Upper lobe of right lung (tissue), 1 donor: ENCODE results near the gene SPINK9. TPM values are rescaled to one million over a fixed set of nuclear protein-coding genes. Genes with fewer than 3 reads are reported as not detected.

Experiments used
- ATAC-seq: fragments of 200-7000 bp; cut with Tn5 transposase; one replicate; pipeline ENCODE4 v1.9.1; 2020; ENCODE audit warnings: mild to moderate bottlenecking, moderate library complexity
- DNase-seq: peaks from one replicate; pipeline ENCODE4 v3.0.0-alpha.2; 2020
- H3K27ac ChIP-seq: fragments of 200-600 bp; one replicate; pipeline ENCODE4 v1.8.0; 2022
- H3K27me3 ChIP-seq: fragments of 200-600 bp; one replicate; pipeline ENCODE4 v1.8.0; 2022; ENCODE audit warnings: mild to moderate bottlenecking
- H3K36me3 ChIP-seq: fragments of 200-600 bp; one replicate; pipeline ENCODE4 v1.8.0; 2022
- H3K4me1 ChIP-seq: fragments of 200-600 bp; one replicate; pipeline ENCODE4 v1.8.0; 2022
- H3K4me3 ChIP-seq: fragments of 200-600 bp; one replicate; pipeline ENCODE4 v1.8.0; 2022; ENCODE audit warnings: mild to moderate bottlenecking
- H3K9me3 ChIP-seq: fragments of 200-600 bp; one replicate; pipeline ENCODE4 v1.8.0; 2022
- CTCF ChIP-seq: fragments of 200-600 bp; IDR thresholded peaks from one replicate; pipeline ENCODE4 v1.8.0; 2022; ENCODE audit warnings: antibody characterized with exemption
- intact Hi-C: fragments of 100-400 bp; cut with DNase I; formaldehyde crosslinking; loops from one replicate; pipeline ENCODE4 v1.11.0; 2022
- total RNA-seq: library from RNA; stranded (reverse); fragmentation: NEBNext Ultra II Directional; extraction: Animal tissue kit (Norgen Biotek cat#: 25700); gene quantifications from one replicate; pipeline ENCODE4 v1.2.1, GENCODE V29; 2021
- donor health status: DM: no; HTN: yes; CAD: no; lungs with severe emphysema.

Gene SPINK9
- total RNA-seq, 1 donor from 2014 or later, result not detected

- Histone ChIP-seq H3K27ac (no peak overlapping the region), H3K4me3 (no peak overlapping the region), H3K9me3 (no peaks in the 10 kb centered on the region), H3K27me3 (no peaks in the 10 kb centered on the region), H3K36me3 (no peaks in the 10 kb centered on the region), H3K4me1 (no peaks in the 10 kb centered on the region)
- no peak for ATAC-seq
- TF ChIP-seq CTCF, result no peak
- DNase-seq, result no peak
- intact Hi-C loops, result no loop called here
These were observed 2.0 kb upstream of the SPINK9 start for GRCh38 chr5:148333262-148333849.

- H3K9me3 ChIP-seq, result no peaks in the 10 kb centered on the region
- peak; percentile 30 for ATAC-seq
- no peak for DNase-seq
- H3K4me1 ChIP-seq, result no peaks in the 10 kb centered on the region
- intact Hi-C loops, result no loop called here
- no peak overlapping the region for H3K4me3 ChIP-seq
- no peak overlapping the region for H3K27ac ChIP-seq
- H3K36me3 ChIP-seq, result no peaks in the 10 kb centered on the region
- TF ChIP-seq CTCF, result no peak
- no peaks in the 10 kb centered on the region for H3K27me3 ChIP-seq
These were observed 1.5 kb downstream of the SPINK9 start for GRCh38 chr5:148336704-148337435.

GRCh38 chr5:148342371-148343045, 7.1 kb downstream of the SPINK9 start:
- no peak for TF ChIP-seq CTCF
- Histone ChIP-seq H3K4me3 (no peak overlapping the region), H3K36me3 (no peaks in the 10 kb centered on the region), H3K4me1 (no peaks in the 10 kb centered on the region), H3K27me3 (no peaks in the 10 kb centered on the region), H3K9me3 (no peaks in the 10 kb centered on the region), H3K27ac (no peak overlapping the region)
- intact Hi-C loops, result no loop called here
- ATAC-seq (no peak), DNase-seq (no peak)

GRCh38 chr5:148343046-148343407, 7.7 kb downstream of the SPINK9 start:
- H3K27ac ChIP-seq, result no peak overlapping the region
- DNase-seq (no peak), ATAC-seq (no peak)
- H3K4me3 ChIP-seq, result no peak overlapping the region
- H3K36me3 ChIP-seq, result no peaks in the 10 kb centered on the region
- H3K9me3 ChIP-seq, result no peaks in the 10 kb centered on the region
- H3K4me1 ChIP-seq, result no peaks in the 10 kb centered on the region
- H3K27me3 ChIP-seq, result no peaks in the 10 kb centered on the region
- intact Hi-C loops, result no loop called here
- no peak for TF ChIP-seq CTCF

- no peak for TF ChIP-seq CTCF
- intact Hi-C loops, result no loop called here
- no peaks in the 10 kb centered on the region for H3K27me3 ChIP-seq
- no peaks in the 10 kb centered on the region for H3K9me3 ChIP-seq
- H3K36me3 ChIP-seq, result no peaks in the 10 kb centered on the region
- no peaks in the 10 kb centered on the region for H3K4me1 ChIP-seq
- H3K27ac ChIP-seq, result no peak overlapping the region
- ATAC-seq (no peak), DNase-seq (no peak)
- H3K4me3 ChIP-seq, result no peak overlapping the region
These were observed 8.5 kb downstream of the SPINK9 start for GRCh38 chr5:148343603-148344487.
